ENCODE results near the gene KIF26B. TPM values are rescaled to one million over a fixed set of nuclear protein-coding genes. Genes with fewer than 3 reads are reported as not detected.

Gene KIF26B
- total RNA-seq, 1 donor from 2014 or later: 43.1 TPM

GRCh38 chr1:245589906-245590305, 435.1 kb downstream of the KIF26B start:
- DNase-seq (ENCODE audit: low spot score): no peak

DNA sequence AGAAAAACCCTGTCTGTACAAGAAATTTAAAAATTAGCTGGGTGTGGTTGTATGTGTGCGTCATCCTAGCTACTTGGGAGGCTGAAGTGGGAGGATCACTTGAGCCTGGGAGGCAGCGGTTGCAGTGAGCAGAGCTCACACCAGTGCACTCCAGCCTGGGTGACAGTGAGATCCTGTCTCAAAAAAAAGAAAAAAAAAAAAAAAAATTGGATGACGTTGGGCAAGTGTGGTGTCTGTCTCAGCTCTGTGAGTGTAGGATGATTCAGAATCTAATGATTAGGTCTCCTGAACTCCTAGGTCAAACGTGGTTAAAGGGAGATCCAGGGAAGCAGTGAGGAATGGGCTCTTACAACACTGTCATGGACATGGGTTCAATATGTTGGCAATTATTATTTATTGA, 435.9 kb downstream of the KIF26B start:
- no peak for DNase-seq (ENCODE audit: low spot score)

- DNase-seq (ENCODE audit: low spot score): no peak
These were observed 436.8 kb downstream of the KIF26B start for GRCh38 chr1:245591346-245592188.

GRCh38 chr1:245592189-245592460, 437.3 kb downstream of the KIF26B start:
- DNase-seq (ENCODE audit: low spot score): no peak

DNA sequence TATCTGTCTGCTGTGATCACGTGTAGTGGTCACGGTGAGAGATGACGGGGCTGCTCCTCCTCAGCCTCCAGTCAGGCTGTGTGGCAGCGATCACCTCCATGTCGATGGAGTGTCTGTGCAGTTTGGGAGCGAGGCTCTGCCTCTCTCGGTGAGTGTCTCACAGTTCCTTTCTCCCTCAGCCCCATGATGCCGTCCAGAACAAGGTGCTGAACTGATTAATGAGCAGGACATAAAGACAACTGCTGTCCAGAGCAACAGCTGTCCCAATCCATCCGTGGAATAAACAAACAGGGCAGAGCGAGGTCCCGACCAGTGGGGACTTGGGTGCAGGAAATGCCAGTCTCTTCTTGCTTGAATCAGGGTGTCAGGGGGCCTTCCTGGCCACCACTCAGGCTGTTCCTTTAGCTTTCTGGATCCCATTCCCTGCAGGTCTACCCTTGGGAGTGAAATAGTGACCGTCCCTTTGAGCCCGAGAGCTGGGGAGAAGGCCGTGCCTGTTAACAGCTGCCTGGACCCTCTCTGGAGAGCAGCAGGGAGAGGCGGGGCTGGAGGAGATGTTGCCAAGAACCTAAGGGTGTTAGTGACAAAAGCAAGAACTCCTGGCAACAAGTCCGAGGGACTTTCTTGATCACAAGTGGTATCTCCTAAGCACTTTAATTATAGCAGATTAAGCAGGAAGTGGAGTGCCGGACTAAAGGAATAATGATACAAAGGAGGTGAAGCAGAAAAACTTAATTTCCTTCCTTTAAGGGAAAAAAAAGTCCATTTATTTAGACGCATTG, 443.9 kb downstream of the KIF26B start:
- DNase-seq (ENCODE audit: low spot score): peak; percentile 82

DNA sequence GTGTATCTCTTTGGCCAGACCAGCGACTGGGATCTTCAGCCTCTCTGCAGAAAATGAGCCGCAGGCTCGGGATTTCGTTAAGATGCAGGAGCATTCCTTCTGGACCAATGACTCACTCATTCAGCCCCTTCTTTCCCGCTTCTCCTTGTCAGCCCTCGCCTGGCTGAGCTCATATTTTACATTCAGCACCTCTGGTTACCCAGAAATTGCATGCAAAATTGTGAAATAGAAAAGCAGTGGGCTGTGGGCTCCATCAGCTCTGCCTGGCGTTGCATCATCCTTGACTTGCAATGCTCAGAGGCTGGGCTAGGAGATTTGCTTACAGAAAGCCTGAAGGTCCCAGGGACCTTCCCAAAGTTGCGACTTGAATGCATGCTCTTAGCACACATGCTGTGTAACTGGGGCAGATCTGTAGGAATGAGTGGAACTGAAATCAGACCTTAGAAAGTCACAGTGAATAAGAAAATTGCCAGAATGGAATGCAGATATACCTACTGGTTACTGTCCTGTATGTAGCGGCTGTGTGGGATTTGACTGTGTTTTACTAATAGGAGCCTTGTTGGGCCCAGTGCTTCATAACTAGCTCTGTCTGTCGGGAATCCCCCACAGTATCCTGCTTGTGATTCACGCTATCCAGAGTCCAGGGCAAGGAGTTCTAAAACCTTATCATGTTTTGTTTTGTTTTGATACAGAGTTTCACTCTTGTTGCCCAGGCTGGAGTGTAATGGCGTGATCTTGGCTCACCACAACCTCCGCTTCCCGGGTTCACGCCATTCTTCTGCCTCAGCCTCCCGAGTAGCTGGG, 444.8 kb downstream of the KIF26B start:
- DNase-seq (ENCODE audit: low spot score): peak; percentile 96

- DNase-seq (ENCODE audit: low spot score): no peak
These were observed 445.9 kb downstream of the KIF26B start for GRCh38 chr1:245600658-245601057.

DNA sequence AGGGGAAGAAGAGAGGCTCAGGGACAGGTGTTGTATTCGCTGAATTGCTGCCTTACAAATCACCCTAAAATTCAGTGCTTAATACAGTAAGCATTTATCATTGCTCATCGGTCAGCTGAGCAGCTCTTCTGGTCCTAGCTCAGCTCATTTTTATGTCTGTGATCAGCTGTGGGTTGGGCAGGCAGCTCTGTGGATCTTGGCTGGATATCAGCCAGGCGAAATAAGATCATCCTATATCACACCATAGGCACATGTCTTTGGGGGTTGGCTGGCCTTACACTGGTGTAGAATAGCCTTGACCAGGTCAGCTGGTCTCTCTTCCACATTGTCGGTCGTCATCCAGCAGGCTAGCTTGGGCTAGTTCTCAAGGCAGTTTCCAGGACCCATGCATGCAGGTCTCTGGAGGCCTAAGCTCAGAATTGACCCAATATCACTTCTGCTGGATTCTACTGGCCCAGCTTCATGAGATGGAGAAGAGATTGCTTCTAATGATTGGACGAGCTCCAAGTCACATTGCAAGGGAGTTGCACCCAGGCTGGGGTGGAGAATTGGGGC, 448.6 kb downstream of the KIF26B start:
- DNase-seq (ENCODE audit: low spot score): peak; percentile 42

- DNase-seq (ENCODE audit: low spot score): no peak
These were observed 450.2 kb downstream of the KIF26B start for GRCh38 chr1:245604979-245605378.

DNA sequence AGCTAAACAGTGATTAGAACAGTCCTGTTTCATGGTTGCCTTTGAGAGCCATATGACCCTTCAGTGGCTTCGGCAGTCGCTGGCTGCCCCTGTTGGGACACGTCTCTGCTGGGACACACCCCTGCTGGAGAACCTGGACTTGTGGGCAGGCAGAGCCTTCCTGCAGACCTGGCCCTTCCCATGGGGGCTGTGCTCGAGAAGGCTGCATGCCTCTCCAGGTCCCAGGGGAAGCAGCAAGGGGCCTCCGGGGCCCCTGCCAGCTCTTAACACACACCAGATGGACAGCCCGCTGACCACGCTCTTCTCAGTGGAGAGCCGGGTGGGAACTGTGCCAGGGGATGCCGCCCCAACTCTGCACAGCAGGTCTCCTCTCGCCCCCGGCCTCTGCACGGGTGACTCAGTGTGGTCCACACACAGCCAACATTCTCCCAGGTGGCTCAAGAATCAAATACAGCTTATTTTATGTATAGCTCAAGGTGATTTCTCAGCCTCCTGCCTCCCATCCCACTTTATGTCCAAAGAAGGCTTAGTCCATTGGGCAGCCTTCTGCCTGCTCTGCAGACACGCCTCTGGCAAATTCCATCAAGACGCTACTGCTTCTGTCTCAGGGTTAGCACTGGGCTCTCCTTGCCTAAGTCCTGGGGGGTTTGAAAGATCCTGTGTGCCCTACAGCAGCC, 450.8 kb downstream of the KIF26B start:
- peak; percentile 88 for DNase-seq (ENCODE audit: low spot score)

DNA sequence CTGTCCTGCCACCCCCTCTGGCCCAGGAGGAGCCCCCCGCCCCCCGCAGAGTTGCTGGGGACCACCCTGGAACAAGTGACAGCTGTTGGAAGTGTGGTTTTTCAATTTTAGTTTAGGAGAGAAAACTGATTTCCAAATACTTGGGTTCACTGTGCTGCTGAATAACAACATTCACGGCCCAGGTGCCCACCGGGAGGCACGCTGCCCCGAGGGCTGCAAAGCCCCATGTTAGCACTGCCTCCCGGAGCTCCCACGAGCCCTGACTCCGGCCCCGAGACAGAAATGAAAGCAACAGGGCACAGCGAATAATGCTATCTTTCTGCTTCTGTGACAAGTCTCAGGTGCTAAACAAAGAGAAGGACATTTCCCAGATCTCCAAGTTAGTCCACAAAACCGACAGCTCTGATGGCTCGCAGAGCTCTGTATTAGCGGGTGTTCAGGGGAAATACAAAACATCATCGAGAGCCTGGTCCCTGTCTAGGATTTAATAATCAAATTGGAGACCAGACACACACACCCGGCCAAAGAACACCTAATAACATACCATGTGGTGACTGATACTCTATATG, 451.5 kb downstream of the KIF26B start:
- DNase-seq (ENCODE audit: low spot score): peak; percentile 72

DNA sequence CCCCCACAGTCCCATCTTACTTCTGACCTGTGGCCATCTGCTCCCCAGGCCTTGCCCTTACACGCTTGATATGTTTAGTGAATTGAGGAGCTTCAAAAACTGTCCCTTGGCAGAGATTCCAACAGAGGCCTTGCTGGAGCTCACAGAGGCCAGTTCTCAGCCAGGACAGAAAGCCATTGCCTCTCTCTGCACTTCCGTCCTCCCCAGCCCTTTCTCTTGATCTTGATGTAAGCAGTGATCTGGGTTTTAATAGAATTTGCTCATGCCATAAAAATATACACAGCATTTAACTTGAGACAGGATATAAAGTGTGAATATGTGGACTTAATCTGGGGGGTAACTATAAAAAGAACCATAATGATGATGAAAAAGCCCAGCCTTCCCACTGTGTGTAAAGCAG, 453.5 kb downstream of the KIF26B start:
- peak; percentile 43 for DNase-seq (ENCODE audit: low spot score)

- no peak for DNase-seq (ENCODE audit: low spot score)
These were observed 454.8 kb downstream of the KIF26B start for GRCh38 chr1:245609354-245610150.

DNA sequence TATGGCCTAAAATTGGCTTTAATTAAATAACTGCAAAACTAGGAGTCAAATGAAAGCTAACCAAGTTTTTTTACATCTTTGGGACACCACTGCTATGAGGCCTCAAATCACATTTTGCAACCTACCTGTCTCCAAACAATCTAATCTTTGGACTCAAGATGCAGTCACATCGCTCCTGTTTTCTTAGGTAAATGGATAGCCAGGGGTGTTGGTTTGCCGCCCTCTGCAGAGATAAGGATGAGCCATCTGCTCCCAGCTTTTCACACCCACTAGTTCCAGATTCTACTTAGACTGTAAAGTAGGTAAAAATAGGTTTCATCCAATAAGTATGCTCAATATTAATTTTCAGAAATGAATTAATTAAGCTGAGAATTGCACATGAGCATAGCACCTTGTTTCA, 456.5 kb downstream of the KIF26B start:
- no peak for DNase-seq (ENCODE audit: low spot score)

DNA sequence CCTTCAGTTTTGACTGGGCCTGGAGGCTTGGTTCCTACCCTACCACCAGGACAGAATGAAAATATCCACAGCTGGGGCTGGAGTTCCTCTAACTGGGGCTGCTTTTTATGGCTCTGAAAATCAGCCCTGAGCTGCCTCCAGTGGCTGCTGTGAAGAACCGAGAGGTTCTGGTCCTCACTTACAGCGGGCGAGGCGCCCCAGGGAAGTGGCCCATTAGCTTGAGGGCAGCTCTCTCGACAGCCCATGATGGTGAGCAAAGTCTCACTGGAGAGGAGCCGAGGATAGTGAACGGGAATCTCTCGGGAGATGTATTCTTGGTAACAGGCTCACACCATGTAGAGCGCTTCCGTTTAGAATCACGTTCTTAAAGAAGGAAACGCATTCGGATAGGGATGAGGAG, 459.7 kb downstream of the KIF26B start:
- DNase-seq (ENCODE audit: low spot score): peak; percentile 9

- peak; percentile 11 for DNase-seq (ENCODE audit: low spot score)
These were observed 460.2 kb downstream of the KIF26B start for GRCh38 chr1:245615001-245615400.

GRCh38 chr1:245621589-245621988, 466.8 kb downstream of the KIF26B start:
- DNase-seq (ENCODE audit: low spot score): peak; percentile 22

GRCh38 chr1:245622332-245623014, 467.7 kb downstream of the KIF26B start:
- no peak for DNase-seq (ENCODE audit: low spot score)

DNA sequence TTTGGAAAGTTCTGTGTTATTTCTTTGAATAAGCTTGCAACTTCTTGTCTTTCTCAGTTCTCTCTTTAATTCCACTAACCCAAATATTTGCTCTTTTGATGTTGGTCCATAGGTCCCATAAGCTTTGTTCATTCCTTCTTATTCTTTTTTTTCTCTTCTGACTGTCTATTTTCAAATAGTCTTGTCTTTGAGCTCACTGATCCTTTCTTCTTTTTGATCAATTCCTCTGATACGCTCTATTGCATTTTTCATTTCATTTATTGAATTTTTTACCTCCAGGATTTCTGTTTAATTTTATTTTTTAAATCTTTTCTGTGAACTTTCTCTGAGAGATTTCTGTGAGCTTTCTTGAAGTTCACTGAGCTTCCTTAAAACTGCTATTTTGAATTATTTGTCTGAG, 486.6 kb downstream of the KIF26B start:
- no peak for DNase-seq (ENCODE audit: low spot score)

- DNase-seq (ENCODE audit: low spot score): no peak
These were observed 490.6 kb downstream of the KIF26B start for GRCh38 chr1:245645406-245645805.
